NCI-H1694 (cell line): Measurements from ENCODE around the gene FAM20A.

Experiments
- DNase-seq: peaks from one replicate; lab custom pipeline; 2025; lab: John Stamatoyannopoulos, UW

Gene FAM20A

GRCh38 chr17:68610554-68610953 is 9.4 kb upstream of the FAM20A start:
- no peak for DNase-seq

GRCh38 chr17:68608515-68609130 is 7.5 kb upstream of the FAM20A start:
- DNase-seq = no peak

GRCh38 chr17:68606451-68607307 is 5.5 kb upstream of the FAM20A start:
- no peak for DNase-seq

- no peak for DNase-seq
Measured at GRCh38 chr17:68605914-68606313, 4.7 kb upstream of the FAM20A start.

- no peak for DNase-seq
Measured at GRCh38 chr17:68603656-68604055, 2.5 kb upstream of the FAM20A start.

GRCh38 chr17:68603027-68603426 is 1.9 kb upstream of the FAM20A start:
- DNase-seq = no peak

GRCh38 chr17:68602289-68602688 is 1.1 kb upstream of the FAM20A start:
- no peak for DNase-seq

GRCh38 chr17:68601565-68602288 is 560 bp upstream of the FAM20A start:
- DNase-seq = no peak

GRCh38 chr17:68600067-68600930 is 868 bp downstream of the FAM20A start:
- no peak for DNase-seq

- no peak for DNase-seq
Measured at GRCh38 chr17:68599552-68600066, 1.6 kb downstream of the FAM20A start.

GRCh38 chr17:68599091-68599490 is 2.1 kb downstream of the FAM20A start:
- DNase-seq = no peak

GRCh38 chr17:68598545-68598961 is 2.6 kb downstream of the FAM20A start:
- no peak for DNase-seq

GRCh38 chr17:68598074-68598473 is 3.1 kb downstream of the FAM20A start:
- DNase-seq = no peak

- DNase-seq = no peak
Measured at GRCh38 chr17:68596411-68596945, 4.7 kb downstream of the FAM20A start.

GRCh38 chr17:68595986-68596385 is 5.2 kb downstream of the FAM20A start:
- no peak for DNase-seq

- no peak for DNase-seq
Measured at GRCh38 chr17:68595496-68595895, 5.7 kb downstream of the FAM20A start.

GRCh38 chr17:68594552-68594951 is 6.6 kb downstream of the FAM20A start:
- no peak for DNase-seq

- DNase-seq = peak; percentile 26
Measured at GRCh38 chr17:68592682-68593641, 8.2 kb downstream of the FAM20A start.

GRCh38 chr17:68592009-68592408 is 9.2 kb downstream of the FAM20A start:
- DNase-seq = no peak

GRCh38 chr17:68591583-68591982 is 9.6 kb downstream of the FAM20A start:
- DNase-seq = no peak
